ENCODE data around the gene RNASE7.

Gene RNASE7

DNA sequence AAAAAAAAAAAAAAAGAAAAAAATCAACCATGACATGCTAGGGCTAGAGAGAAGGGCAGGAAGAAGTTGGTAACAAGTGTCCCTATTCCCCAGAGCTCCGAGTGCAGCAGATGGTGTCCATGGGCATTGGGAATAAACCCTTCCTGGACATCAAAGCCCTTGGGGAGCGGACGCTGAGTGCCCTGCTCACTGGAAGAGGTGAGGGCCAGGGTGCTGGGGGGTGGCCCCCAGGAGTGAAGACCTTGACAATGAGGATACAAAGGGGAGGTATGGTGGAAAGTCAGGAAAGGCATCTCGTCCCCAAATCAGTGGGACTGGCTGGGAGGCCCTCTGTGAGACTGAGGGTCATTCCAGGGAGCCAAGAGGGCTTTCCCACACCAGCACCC, 44.7 kb downstream of the RNASE7 start:
- POLR2A ChIA-PET: interaction anchor here (0.6 to 9.9 kb wide), 4 partner anchors 10 to 18 kb away, joined by 3 to 71 read pairs (median 4); partner anchors contain the start of genes ARHGEF40 and ZNF219
- no peak for TF ChIP-seq ZNF157 (tag by site-specific recombination; IDR thresholded peaks at IDR 0.05)
- no peak for TF ChIP-seq SCRT2 (tag by site-specific recombination; IDR thresholded peaks at IDR 0.05)
- no peak for TF ChIP-seq ZNF660 (tag by site-specific recombination; IDR thresholded peaks at IDR 0.05)
- no peak for TF ChIP-seq ZNF324 (tag by site-specific recombination; IDR thresholded peaks at IDR 0.05)
- TF ChIP-seq, protein P1, sequence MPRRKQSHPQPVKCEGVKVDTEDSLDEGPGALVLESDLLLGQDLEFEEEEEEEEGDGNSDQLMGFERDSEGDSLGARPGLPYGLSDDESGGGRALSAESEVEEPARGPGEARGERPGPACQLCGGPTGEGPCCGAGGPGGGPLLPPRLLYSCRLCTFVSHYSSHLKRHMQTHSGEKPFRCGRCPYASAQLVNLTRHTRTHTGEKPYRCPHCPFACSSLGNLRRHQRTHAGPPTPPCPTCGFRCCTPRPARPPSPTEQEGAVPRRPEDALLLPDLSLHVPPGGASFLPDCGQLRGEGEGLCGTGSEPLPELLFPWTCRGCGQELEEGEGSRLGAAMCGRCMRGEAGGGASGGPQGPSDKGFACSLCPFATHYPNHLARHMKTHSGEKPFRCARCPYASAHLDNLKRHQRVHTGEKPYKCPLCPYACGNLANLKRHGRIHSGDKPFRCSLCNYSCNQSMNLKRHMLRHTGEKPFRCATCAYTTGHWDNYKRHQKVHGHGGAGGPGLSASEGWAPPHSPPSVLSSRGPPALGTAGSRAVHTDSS (tag by site-specific recombination; IDR thresholded peaks at IDR 0.05): no peak
- TF ChIP-seq, protein P2, sequence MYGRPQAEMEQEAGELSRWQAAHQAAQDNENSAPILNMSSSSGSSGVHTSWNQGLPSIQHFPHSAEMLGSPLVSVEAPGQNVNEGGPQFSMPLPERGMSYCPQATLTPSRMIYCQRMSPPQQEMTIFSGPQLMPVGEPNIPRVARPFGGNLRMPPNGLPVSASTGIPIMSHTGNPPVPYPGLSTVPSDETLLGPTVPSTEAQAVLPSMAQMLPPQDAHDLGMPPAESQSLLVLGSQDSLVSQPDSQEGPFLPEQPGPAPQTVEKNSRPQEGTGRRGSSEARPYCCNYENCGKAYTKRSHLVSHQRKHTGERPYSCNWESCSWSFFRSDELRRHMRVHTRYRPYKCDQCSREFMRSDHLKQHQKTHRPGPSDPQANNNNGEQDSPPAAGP (tag by site-specific recombination; IDR thresholded peaks at IDR 0.05): no peak
- TF ChIP-seq ZNF2 (tag by site-specific recombination; IDR thresholded peaks at IDR 0.05): no peak
- no peak for TF ChIP-seq SETDB1 (IDR thresholded peaks at IDR 0.05; ENCODE audit: insufficient read length, low read length)
- TF ChIP-seq, protein P3, sequence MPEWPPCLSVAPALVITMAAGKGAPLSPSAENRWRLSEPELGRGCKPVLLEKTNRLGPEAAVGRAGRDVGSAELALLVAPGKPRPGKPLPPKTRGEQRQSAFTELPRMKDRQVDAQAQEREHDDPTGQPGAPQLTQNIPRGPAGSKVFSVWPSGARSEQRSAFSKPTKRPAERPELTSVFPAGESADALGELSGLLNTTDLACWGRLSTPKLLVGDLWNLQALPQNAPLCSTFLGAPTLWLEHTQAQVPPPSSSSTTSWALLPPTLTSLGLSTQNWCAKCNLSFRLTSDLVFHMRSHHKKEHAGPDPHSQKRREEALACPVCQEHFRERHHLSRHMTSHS (tag by site-specific recombination; IDR thresholded peaks at IDR 0.05): no peak
- TF ChIP-seq ZFP37 (tag by site-specific recombination; IDR thresholded peaks at IDR 0.05): no peak
- TF ChIP-seq ZEB2 (tag by site-specific recombination; IDR thresholded peaks at IDR 0.05): no peak
- TF ChIP-seq ZNF521 (tag by site-specific recombination; IDR thresholded peaks at IDR 0.05): no peak
- TF ChIP-seq ZNF292 (tag by site-specific recombination; IDR thresholded peaks at IDR 0.05; ENCODE audit: borderline replicate concordance, low read depth): no peak
- TF ChIP-seq, protein P4, sequence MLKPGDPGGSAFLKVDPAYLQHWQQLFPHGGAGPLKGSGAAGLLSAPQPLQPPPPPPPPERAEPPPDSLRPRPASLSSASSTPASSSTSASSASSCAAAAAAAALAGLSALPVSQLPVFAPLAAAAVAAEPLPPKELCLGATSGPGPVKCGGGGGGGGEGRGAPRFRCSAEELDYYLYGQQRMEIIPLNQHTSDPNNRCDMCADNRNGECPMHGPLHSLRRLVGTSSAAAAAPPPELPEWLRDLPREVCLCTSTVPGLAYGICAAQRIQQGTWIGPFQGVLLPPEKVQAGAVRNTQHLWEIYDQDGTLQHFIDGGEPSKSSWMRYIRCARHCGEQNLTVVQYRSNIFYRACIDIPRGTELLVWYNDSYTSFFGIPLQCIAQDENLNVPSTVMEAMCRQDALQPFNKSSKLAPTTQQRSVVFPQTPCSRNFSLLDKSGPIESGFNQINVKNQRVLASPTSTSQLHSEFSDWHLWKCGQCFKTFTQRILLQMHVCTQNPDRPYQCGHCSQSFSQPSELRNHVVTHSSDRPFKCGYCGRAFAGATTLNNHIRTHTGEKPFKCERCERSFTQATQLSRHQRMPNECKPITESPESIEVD (tag by site-specific recombination; IDR thresholded peaks at IDR 0.05): no peak
- TF ChIP-seq ZFHX2 (tag by site-specific recombination; conservative IDR thresholded peaks at IDR 0.05): no peak
- H3K36me3 ChIP-seq (ENCODE audit: control insufficient read depth in 2 of 2, insufficient read depth in 1 of 2, low read length in 2 of 2): peaks cover 11 to 83% of the 10 kb centered on the region in 2 experiments; a peak in 2 of 3 replicates

DNA sequence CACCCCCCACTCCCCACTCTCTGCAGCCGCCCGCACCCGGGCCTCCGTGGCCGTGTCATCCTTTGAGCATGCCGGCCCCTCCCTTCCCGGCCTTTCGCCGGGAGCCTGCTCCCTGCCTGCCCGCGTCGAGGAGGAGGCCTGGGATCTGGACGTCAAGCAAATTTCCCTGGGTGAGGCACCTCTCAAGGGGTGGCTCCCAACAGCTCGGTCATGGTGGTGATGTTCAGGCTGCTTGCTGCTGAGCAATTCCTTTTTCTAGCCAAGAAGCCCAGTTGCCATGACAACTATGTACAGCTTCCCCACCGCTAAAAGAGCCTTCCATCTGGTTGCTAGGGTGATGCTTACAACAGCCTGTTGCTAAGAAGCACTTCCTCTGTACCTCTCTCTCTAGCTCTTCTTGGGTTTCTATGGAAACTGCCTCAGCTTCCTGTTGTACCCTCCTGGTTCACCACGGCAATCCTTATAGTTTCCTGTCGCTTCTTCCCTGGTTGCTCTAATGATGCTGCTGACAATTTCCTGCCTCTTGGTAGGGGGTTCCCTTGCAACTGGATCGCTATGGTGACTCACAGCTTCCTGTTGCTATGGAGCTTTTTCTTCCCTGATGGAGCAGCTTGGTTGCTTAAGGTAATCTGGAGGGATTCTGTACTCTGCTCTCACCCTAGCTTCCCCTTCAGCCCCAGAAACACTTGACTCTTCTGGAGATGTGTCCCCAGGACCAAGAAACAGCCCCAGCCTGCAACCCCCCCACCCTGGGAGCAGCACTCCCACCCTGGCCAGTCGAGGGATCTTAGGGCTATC, 45.3 kb downstream of the RNASE7 start:
- ChIA-PET POLR2A (interaction anchor here (0.6 to 9.9 kb wide), 6 partner anchors 11 to 73 kb away, joined by 3 to 71 read pairs (median 4); partner anchors contain the start of genes ARHGEF40 and ZNF219), CTCF (interaction anchor here (1.1 to 4.0 kb wide), 6 partner anchors 10 to 391 kb away, joined by 4 to 42 read pairs (median 11); partner anchors contain the start of gene ARHGEF40)
- H3K9me3 ChIP-seq (ENCODE audit: control insufficient read depth, insufficient read depth, low read depth, low read length): no peaks in the 10 kb centered on the region
- H3K27ac ChIP-seq (ENCODE audit: extremely low read depth, low read depth, low read length): no peak overlapping the region
- H3K36me3 ChIP-seq (ENCODE audit: control insufficient read depth in 2 of 2, insufficient read depth in 1 of 2, low read length in 2 of 2): peaks cover 11 to 82% of the 10 kb centered on the region in 2 experiments; a peak in 2 of 3 replicates
- no peak overlapping the region for H3K4me3 ChIP-seq (ENCODE audit: low read depth, low read length)
- H3K4me1 ChIP-seq (ENCODE audit: control insufficient read depth, insufficient read depth, low read length): no peaks in the 10 kb centered on the region
- no peak for TF ChIP-seq HOXC10 (CRISPR knock-in tag; IDR thresholded peaks at IDR 0.05)
- no peak for TF ChIP-seq ZNF223 (tag by site-specific recombination; IDR thresholded peaks at IDR 0.05)
- TF ChIP-seq ZNF76 (tag by site-specific recombination; IDR thresholded peaks at IDR 0.05; ENCODE audit: borderline replicate concordance, low read depth): no peak
- TF ChIP-seq WT1 (tag by site-specific recombination; IDR thresholded peaks at IDR 0.05): no peak
- TF ChIP-seq KLF16 (tag by site-specific recombination; IDR thresholded peaks at IDR 0.05): no peak
- TF ChIP-seq, protein P5, sequence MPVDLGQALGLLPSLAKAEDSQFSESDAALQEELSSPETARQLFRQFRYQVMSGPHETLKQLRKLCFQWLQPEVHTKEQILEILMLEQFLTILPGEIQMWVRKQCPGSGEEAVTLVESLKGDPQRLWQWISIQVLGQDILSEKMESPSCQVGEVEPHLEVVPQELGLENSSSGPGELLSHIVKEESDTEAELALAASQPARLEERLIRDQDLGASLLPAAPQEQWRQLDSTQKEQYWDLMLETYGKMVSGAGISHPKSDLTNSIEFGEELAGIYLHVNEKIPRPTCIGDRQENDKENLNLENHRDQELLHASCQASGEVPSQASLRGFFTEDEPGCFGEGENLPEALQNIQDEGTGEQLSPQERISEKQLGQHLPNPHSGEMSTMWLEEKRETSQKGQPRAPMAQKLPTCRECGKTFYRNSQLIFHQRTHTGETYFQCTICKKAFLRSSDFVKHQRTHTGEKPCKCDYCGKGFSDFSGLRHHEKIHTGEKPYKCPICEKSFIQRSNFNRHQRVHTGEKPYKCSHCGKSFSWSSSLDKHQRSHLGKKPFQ (tag by site-specific recombination; IDR thresholded peaks at IDR 0.05): no peak
- TF ChIP-seq ZNF341 (tag by site-specific recombination; IDR thresholded peaks at IDR 0.05; ENCODE audit: low read depth): peak; percentile 68
- TF ChIP-seq GLI2 (tag by site-specific recombination; IDR thresholded peaks at IDR 0.05; ENCODE audit: borderline replicate concordance, low read depth): no peak
- TF ChIP-seq ZNF629 (tag by site-specific recombination; IDR thresholded peaks at IDR 0.05): 0 out of 2 replicates have a peak, but pooled peaks have one; percentile 24
- peak; percentile 77 for TF ChIP-seq GLIS1 (tag by site-specific recombination; IDR thresholded peaks at IDR 0.05)
- TF ChIP-seq ZBTB21 (tag by site-specific recombination; IDR thresholded peaks at IDR 0.05): no peak
- no peak for TF ChIP-seq ZNF747 (tag by site-specific recombination; IDR thresholded peaks at IDR 0.05)
- TF ChIP-seq KLF8 (tag by site-specific recombination; IDR thresholded peaks at IDR 0.05): no peak

More for the DNA sequence above, 44.7 kb downstream of the RNASE7 start:
- Histone ChIP-seq H3K27ac (ENCODE audit: extremely low read depth, low read depth, low read length) (no peak overlapping the region), H3K9me3 (ENCODE audit: control insufficient read depth, insufficient read depth, low read depth, low read length) (no peaks in the 10 kb centered on the region), H3K4me3 (ENCODE audit: low read depth, low read length) (no peak overlapping the region), H3K4me1 (ENCODE audit: control insufficient read depth, insufficient read depth, low read length) (no peaks in the 10 kb centered on the region)
- CTCF ChIA-PET: interaction anchor here (1.1 to 4.0 kb wide), 5 partner anchors 10 to 390 kb away, joined by 4 to 38 read pairs (median 6); partner anchors contain the start of gene ARHGEF40

Measured in HEK293 (cell line).